GM19397 (cell line): ENCODE results near the gene APOBEC3B.
"Not testable (repeated sequence)": the region's sequence is repeated elsewhere in the genome, so short reads cannot be mapped to it uniquely, and the experiment has no call there.

ENCODE experiments used
- ATAC-seq: cut with Tn5 transposase; IDR thresholded peaks from one replicate; pipeline ENCODE4 v1.9.1; 2021; ENCODE audit warnings: mild to moderate bottlenecking, moderate library complexity; ENCODE audit not compliant: unreplicated experiment

APOBEC3B gene

DNA sequence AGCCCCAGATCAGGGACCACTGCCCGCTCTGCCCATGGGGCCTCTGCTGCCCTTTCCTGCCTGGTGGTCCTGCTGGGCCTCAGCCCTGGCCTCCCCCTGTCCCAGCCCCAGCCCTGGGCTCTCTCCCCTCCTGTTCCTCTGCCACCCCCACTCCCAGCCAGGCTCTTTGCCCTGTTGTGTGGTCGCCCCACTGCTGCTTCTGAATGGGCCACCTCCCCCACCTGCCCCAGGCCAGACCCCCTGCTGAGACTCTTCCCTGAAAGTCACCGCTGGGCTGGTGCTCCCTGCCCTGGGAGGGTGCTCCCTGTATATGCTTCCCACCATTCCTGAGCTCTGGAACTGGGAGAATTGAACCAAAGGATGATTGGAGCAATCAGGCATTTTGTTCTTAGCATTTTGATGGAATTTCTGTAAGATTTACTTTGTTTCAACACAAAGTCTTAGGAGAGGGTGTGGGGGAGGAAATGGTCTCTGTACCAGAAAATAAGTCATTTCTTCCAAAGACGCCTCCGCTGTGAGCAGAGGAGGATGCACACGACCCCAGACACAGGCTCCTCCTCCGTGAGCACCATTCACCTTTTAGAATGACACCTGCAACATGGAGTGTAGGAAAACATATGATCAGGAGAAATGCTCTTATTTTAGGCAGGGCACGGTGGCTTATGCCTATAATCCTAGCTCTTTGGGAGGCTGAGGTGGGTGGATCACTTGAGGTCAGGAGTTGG lies 5.2 kb downstream of the APOBEC3B start:
- no peak for ATAC-seq

DNA sequence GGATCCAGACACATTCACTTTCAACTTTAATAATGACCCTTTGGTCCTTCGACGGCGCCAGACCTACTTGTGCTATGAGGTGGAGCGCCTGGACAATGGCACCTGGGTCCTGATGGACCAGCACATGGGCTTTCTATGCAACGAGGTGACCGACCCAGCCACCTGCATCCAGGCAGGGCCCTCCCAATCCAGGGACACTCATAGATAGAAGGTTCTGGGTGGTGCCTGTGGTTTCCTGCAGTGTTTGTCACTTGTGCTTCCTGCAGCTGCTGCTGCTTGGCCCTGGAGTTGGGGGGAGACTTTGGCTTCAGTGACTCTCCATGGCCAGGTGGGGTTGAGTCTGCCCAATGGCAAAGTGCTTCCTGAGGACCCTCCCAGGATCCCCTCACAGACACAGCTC lies 7.3 kb downstream of the APOBEC3B start:
- no peak for ATAC-seq

DNA sequence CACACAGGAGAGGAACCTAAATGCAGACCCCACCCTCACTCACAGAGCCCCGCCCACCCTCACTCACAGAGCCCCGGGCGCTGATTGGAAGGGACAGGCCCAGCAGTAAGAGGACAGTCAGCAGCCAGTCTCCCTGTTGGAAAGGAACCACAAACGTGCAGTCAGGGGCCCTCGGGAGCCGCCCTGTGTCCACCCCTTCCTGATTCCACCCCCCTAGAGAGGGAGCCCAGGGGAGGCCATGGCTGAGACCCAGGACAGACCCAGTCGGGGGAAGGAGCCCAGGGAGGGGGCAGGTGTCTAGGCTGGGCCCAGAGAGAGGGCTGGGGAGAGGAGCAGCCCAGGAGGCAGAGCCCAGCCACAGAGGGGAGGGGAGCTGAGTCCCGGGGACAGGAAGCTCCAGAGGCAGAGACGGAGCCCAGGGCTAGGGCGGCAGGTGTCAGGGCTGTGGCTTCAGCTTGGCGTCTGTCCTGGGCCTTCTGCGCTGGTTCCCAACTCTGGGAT lies 10.8 kb downstream of the APOBEC3B start:
- not testable (repeated sequence) for ATAC-seq

DNA sequence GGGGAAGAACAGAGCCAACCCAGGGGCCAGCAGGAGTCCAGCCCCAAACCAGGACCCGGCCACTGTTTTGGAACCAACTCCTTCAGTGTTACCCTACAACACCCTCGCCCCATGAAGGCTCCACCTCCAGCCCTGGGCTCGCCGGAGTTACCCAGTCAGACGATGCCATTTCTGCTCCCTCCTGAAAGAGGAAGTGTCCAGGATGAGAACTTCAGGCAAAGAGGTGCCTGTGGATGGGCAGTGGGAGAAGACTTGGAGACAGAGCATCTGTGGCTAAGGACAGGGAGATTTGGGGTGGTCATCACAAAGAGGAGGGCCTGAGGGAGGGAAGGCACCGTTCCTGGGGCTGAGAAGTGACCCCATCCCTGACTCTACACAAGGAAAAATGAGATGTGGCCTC lies 14.0 kb downstream of the APOBEC3B start:
- no peak for ATAC-seq

DNA sequence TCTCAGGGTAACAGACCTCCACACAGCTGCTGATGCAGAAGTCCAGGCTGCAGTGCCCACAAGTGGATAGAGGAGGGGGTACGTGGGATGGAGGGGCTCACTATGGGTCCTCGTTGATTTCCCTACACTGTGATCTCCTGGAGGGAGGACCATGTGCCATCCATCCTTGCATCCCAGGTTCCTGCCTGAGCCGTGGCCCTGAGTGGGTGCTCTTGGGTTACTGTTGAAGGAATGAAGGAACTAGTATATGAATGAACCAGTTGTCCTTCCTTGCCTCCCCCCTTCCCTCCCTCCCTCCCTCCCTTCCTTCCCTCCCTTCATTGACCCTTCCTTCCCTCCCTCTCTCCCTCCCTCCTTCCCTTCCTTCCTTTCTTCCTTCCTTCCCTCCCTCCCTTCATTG lies 15.4 kb downstream of the APOBEC3B start:
- no peak for ATAC-seq

DNA sequence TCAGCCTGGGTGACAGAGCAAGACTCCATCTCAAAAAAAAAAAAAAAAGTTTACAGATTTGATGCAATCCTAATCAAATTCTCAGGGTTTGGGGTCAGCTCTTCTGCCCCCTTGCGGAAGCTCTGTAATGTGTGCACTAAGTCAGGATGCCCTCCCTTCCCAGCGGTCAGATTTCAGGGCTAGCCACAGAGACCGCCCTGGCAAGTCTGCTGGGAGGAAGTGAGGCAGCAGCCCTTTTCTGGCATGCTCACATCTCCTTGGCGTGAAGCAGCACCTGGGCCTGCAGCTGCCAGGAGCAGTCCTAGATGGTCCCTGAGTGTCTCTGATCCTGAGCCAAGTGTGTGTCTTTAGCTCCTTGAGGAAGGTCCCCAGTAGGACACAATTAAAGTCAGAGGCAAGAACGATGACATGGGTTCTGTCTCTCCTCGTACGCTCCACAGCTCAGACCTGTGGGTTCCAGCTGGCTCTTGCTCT lies 21.1 kb downstream of the APOBEC3B start:
- peak; percentile 67 for ATAC-seq

DNA sequence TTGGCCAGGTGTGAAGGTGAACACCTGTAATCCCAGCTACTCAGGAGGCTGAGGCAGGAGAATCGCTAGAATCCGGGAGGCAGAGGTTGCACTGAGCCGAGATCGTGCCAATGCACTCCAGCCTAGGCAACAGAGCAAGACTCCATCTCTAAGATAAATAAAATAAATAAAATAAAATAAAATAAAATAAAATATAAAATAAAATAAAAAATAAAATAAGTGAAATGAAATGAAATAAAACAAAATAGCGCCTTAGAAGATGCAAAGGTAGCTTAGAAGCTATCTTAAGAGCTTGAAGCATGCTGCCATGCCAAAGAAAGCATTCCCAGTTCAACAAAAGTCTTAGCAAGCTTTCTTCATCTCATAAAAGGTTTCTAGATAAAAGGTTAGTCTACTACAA lies 25.0 kb downstream of the APOBEC3B start:
- no peak for ATAC-seq

DNA sequence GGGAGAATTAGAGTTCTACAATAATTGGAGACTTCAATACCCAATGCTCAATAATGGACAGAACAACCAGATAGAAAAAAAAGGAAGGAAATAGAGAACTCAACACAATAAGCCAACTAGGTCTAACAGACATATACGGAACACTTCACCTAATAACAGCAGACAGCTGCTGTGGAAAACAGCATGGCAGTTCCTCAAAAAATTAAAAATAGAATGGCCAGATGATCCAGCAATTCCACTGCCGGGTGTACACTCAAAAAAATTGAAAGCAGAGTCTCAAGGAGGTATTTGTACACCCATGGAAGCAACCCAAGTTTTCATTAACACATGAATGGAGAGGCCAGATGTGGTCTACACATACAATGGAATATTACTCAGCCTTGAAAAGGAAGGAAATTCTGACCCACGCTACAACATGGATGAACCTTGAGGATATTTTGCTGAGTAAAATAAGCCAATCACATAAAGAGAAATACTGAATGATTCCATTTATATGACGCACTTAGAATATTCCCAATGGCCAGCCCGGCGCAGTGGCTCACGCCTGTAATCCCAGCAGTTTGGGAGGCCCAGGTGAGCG lies 26.2 kb downstream of the APOBEC3B start:
- not testable (repeated sequence) for ATAC-seq

DNA sequence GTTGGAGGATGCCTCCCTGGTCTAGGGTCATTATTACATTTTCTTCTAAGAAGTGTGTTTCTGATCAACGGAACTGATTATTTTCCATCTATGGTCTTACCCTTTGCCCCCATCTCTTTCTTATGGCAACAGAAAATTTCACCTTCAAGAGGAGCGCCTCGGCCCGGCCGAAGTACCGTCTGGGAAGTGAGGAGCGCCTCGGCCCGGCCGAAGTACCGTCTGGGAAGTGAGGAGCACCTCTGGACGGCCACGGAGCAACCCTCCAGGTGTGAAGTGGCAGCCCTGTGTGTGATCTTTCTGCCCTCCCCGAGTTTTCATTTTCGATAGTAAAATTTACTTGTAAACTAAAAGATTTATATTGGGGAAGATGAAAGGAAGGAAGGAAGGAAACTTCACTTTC lies 28.8 kb downstream of the APOBEC3B start:
- ATAC-seq, result no peak

DNA sequence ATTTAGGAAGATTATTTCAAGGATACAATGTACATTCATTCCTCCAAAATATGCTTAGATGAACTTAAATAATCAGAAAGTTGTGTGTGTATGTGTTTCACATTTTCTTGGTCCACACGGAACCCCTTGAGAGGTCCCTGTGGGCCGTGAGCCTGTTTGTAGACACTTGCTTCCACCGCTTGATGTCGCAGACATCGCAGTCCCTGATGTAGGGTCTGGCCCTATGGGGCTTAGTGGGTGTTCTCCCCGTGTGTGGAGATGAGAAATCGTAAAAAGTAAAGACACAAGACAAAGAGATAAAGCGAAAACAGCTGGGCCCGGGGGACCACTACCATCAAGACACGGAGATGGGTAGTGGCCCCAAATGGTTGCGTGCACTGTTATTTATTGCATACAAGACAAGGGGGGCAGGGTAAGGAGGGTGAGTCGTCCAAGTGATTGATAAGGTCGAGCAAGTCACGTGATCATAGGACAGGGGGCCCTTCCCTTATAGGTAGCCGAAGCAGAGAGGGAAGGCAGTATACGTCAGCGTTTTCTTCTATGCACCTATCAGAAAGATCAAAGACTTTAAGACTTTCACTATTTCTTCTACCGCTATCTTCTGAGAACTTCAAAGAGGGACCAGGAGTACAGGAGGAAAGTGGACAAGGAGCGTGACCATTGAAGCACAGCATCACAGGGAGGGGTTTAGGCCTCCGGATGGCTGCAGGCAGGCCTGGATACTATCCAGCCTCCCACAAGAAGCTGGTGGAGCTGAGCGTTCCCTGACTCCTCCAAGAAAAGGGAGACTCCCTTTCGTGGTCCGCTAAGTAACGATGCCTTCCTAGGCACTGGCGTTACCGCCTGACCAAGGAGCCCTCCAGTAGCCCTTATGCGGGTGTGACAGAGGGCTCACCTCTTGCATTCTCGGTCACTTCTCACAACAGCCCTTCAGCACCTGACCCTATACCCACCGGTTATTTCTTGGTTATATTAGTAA lies 30.7 kb downstream of the APOBEC3B start:
- ATAC-seq, result no peak

DNA sequence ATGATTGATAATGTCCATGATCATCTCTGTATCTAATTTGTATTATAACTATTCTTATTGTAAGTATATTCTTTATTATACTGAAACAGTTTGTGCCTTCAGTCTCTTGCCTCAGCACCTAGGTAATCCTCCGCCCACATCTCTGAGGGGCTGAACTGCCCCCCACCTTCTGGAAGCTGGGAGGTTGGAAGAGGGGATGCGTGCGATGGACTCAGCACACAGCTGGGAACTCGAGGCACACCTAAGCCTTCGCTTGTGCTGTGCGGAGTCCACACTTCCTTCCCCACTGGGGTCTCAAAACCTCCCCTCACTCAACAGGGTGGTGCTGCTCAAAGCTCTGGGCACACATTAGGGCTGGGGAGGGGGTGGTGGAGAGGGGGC lies 31.4 kb downstream of the APOBEC3B start:
- ATAC-seq, result not testable (repeated sequence)

DNA sequence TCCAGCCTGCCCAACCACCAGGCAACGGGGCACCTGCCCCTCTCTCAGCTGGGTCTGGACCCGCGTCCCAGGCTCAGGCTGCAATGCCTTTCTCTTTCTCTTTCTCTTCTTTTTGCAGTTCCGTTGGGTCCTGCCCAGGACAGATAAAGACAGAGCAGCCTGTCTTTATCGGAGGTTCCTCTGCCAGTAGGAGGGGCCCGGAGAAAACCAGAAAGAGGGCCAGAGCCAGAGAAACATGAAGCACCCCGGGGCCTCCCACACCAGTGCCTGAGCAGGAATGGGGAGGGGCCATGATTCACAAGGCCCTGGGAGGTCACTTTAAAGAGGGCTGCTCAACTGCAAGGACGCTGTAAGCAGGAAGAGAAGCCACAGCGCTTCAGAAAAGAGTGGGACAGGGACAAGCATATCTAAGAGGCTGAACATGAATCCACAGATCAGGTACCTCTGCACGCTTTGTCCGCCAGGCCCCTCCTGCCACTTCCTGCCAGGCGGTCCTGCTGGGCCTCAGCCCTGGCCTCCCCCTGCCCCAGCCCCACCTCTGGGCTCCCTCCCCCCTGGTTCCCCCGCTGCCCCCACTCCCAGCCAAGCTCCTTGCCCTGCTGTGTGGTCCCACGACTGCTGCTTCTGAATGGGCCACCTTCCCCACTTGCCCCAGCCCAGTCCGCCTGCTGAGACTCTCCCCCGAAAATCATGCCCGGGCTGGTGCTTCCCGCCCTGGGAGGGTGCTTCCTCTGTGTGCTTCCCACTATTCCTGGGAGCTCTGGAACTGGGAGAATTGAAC lies 32.0 kb downstream of the APOBEC3B start, which contains the start of gene APOBEC3C:
APOBEC3C (plus strand) TSS at position 316 of the 781 bp plus-strand sequence; CDS start at position 422, 106 bp downstream.
- peak; percentile 80 for ATAC-seq

DNA sequence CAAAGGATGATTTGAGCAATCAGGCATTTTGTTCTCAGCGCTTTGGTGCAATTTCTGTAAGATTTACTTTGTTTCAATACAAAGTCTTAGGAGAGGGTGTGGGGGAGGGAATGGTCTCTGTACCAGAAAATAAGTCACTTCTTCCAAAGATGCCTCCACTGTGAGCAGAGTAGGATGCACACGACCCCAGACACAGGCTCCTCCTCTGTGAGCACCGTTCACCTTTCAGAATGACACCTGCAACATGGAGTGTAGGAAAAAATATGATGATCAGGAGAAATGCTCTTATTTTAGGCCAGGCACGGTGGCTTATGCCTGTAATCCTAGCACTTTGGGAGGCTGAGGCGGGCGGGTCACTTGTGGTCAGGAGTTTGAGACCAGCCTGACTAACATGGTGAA lies 32.6 kb downstream of the APOBEC3B start:
- ATAC-seq, result not testable (repeated sequence)

DNA sequence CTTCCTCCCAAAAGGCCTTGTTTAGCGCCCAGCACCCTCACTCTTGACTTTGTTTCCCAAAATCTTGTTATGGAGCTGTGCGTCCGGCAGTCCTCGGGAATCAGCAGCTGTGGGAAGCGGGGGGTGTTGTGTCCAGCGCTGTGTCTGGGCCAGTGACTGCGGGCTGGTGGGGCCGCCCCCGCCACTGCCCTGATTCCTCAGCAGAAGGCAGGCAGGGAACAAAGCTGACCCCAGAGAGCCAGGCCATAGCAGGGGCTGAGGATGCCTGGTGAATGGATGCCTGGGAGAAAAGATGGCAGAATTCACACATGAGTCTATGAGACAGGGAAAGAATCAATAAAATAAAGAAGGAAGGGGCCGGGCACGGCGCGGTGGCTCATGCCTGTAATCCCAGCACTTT lies 34.4 kb downstream of the APOBEC3B start:
- no peak for ATAC-seq

DNA sequence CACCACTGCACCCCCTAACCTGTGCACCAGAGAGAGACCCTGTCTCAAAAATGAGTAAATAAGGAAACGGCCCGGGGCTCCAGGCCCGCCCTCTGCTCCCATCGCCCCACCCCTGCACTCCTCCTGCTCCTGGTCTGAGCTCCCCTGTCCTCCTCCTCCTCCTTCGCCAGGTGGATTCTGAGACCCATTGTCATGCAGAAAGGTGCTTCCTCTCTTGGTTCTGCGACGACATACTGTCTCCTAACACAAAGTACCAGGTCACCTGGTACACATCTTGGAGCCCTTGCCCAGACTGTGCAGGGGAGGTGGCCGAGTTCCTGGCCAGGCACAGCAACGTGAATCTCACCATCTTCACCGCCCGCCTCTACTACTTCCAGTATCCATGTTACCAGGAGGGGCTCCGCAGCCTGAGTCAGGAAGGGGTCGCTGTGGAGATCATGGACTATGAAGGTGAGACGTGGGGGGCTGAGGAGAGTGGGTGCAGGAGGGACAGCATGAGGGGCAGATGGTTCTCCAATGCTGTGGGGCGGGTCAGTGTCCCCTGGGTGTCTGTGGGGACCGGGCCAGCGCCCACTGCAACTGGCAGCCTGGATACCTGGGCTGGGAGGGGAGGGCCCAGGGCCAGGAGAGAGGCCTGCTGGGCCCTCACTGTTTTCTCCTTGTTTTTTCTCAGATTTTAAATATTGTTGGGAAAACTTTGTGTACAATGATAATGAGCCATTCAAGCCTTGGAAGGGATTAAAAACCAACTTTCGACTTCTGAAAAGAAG lies 35.6 kb downstream of the APOBEC3B start:
- no peak for ATAC-seq

DNA sequence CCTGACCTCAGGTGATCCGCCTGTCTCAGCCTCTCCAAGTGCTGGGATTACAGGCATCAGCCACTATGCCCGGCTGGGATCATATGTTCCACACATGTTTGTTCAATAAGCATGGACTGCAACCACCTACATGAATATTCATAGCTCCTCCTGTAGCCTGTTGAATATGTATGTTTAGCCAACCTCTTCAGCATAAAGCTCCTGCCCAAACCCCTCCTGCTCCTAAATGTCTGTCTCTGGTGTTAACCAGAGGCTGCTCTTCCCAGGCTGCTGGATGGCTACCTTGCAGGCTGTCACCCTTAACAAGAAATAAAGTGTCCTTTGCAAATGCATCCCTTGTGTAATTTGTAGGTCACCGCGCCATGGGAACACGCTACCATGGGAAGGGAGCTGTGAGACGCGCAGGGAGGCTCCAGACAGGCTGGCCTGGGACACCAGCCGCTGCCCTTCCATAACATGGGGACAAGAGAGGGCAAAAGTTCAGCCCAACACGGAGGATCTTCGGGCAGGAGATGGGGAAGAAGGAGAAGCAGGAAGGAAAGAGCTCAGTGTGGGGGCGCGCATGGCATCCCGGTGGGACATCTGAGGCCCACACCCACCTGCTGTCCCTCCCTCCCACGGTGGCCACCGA lies 38.0 kb downstream of the APOBEC3B start:
- not testable (repeated sequence) for ATAC-seq

DNA sequence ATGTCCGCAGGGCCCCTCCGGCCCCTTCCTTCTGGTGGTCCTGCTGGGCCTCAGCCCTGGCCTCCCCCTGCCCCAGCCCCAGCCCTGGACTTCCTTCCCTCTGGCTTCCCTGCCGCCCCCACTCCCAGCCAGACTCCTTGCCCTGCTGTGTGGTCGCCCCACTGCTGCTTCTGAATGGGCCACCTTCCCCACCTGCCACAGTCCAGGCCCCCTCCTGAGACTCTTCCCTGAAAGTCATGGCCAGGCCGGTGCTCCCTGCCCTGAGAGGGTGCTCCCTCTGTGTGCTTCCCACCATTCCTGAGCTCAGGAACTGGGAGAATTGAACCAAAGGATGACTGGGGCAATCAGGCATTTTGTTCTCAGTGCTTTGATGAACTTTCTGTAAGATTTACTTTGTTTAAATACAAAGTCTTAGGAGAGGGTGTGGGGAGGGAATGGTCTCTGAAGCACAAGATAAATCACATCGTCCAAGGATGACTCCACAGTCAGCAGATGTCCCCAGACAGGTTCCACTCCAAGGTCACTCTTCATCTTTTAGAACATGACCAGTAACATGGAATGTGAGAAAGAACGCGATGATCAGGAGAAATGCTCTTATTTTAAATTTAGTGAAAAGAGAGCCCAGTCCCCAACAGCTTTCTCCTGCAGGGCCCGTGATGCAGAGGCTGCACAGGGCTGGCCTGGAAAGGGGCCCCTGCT lies 39.6 kb downstream of the APOBEC3B start:
- ATAC-seq, result no peak

DNA sequence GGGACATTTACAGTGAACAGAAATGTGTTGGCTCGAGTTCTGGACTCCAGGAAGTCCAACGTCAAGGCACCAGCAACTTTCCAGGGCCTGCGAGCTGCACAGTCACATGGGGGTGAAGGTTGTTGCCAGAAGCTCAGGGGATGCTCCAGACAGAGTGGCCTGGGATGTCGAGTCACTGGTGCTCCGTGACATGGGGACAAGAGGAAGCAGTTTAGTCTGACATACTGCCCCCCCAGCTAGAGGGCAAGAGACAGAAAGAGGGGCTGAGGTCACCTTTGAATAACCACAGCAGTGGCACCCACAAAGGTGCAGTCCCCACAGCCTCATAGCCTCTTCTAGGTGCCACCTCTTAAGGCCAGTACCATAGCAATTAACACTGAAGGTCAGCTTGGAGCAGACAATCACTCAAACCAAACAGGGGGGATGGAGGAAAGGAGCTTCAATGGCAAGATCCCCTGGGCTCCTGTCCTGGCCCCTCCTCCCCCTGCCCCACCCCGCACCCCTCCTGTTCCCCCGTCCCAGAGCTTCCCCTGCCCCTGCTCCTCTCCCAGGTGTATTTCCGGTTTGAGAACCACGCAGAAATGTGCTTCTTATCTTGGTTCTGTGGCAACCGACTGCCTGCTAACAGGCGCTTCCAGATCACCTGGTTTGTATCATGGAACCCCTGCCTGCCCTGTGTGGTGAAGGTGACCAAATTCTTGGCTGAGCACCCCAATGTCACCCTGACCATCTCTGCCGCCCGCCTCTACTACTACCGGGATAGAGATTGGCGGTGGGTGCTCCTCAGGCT lies 42.6 kb downstream of the APOBEC3B start:
- ATAC-seq, result no peak
